SK-N-SH treated with all-trans-retinoic acid at 6 μM for 48 hours (cell line): ENCODE measurements around the gene PMFBP1.

Source experiments
- ARNTL ChIP-seq: fragments of 450-650 bp; formaldehyde crosslinking; IDR thresholded peaks from 2 replicates; pipeline ENCODE4 v1.5.0; 2020; ENCODE audit warnings: low read depth, mild to moderate bottlenecking, moderate library complexity, borderline replicate concordance
- ESRRG ChIP-seq: fragments of 250-450 bp; sonication (Bioruptor Pico); IDR thresholded peaks from 2 replicates; pipeline ENCODE4 v1.6.1; 2021; ENCODE audit warnings: mild to moderate bottlenecking
- PATZ1 ChIP-seq: fragments of 250-450 bp; sonication (Bioruptor Pico); IDR thresholded peaks from 2 replicates; pipeline ENCODE4 v1.8.0; 2020; ENCODE audit warnings: mild to moderate bottlenecking, moderate library complexity, borderline replicate concordance
- RARB ChIP-seq: fragments of 250-450 bp; sonication (Bioruptor Pico); IDR thresholded peaks from 2 replicates; pipeline ENCODE4 v1.8.0; 2021; ENCODE audit warnings: mild to moderate bottlenecking, moderate library complexity
- SNAI2 ChIP-seq: fragments of 250-450 bp; sonication (Bioruptor Pico); IDR thresholded peaks from 2 replicates; pipeline ENCODE4 v1.5.0; 2020; ENCODE audit warnings: mild to moderate bottlenecking, moderate library complexity
- TSHZ2 ChIP-seq: fragments of 250-450 bp; sonication (Bioruptor Pico); IDR thresholded peaks from 2 replicates; pipeline ENCODE4 v1.5.0; 2020; ENCODE audit warnings: mild to moderate bottlenecking, moderate library complexity
- ZFP3 ChIP-seq: fragments of 250-450 bp; sonication (Bioruptor Pico); IDR thresholded peaks from 2 replicates; pipeline ENCODE4 v1.5.0; 2020; ENCODE audit warnings: mild to moderate bottlenecking, moderate library complexity
- ZNF8 ChIP-seq: fragments of 450-650 bp; formaldehyde crosslinking; IDR thresholded peaks from 2 replicates; pipeline ENCODE4 v1.5.0; 2020; ENCODE audit warnings: mild to moderate bottlenecking, moderate library complexity

GRCh38 chr16:72109966-72110530 lies 61.9 kb downstream of the PMFBP1 start:
- TF ChIP-seq RARB (CRISPR knock-in tag) (no peak), TSHZ2 (no peak), ZFP3 (CRISPR knock-in tag) (no peak), PATZ1 (CRISPR knock-in tag) (no peak), ESRRG (CRISPR knock-in tag) (no peak), ARNTL (CRISPR knock-in tag) (no peak), ZNF8 (CRISPR knock-in tag) (no peak), SNAI2 (CRISPR knock-in tag) (no peak)
